Panc1 (cell line): Measurements from ENCODE around the gene CCDC107.
"Not testable (repeated sequence)": the region's sequence is repeated elsewhere in the genome, so short reads cannot be mapped to it uniquely, and the experiment has no call there.

ENCODE experiments used
- CTCF ChIP-seq: fragments of 450-650 bp; IDR thresholded peaks from 2 replicates; pipeline ENCODE4 v1.5.1; 2017; ENCODE audit warnings: mild to moderate bottlenecking
- POLR2AphosphoS5 ChIP-seq: IDR thresholded peaks from 2 replicates; pipeline ENCODE4 v1.6.1; 2012; ENCODE audit warnings: mild to moderate bottlenecking, low read depth, low read length, moderate library complexity

DNA sequence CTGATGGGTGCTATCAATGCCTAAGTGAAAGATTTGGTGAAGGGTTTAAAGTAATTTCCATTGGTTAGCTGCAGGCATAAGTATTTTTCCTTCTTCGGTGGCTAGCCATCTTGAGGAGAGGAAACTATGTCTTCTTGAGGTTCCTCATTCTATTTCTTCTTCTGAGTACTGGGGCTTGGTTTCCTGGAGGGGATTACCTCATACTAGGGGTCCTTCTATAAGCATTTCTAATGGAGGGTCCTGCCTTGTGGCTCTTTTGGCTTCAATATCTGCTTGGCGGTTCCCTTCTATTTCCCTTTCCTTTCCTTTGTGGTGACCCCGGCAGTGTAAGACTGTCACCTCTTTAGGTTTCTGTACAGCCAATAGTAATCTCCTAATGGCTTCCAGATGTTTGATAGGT, 16.6 kb upstream of the CCDC107 start:
- TF ChIP-seq CTCF, POLR2AphosphoS5: not testable (repeated sequence)
